Trophoblast cell (in vitro differentiated cells and primary cell): ENCODE data around the gene MCM3AP.
A peak's percentile ranks its signal among the peaks of the same experiment; 100 is the strongest.

ENCODE experiments used
- DNase-seq, 2 donors: peaks; one replicate each; pipeline ENCODE4 v3.0.0-alpha.2; 2016
- H2AFZ ChIP-seq: 2 replicates; pipeline ENCODE4 v1.6.1; 2013; ENCODE audit warnings: low read length, moderate library complexity, mild to moderate bottlenecking; ENCODE audit not compliant: insufficient read depth, poor library complexity
- H2AK5ac ChIP-seq: 2 replicates; pipeline ENCODE4 v1.6.1; 2013; ENCODE audit warnings: mild to moderate bottlenecking, low read length
- H2BK120ac ChIP-seq: 2 replicates; pipeline ENCODE4 v1.6.1; 2013; ENCODE audit warnings: low read length, mild to moderate bottlenecking, moderate library complexity; ENCODE audit not compliant: insufficient read depth, poor library complexity
- H2BK12ac ChIP-seq: 2 replicates; pipeline ENCODE4 v1.6.1; 2013; ENCODE audit warnings: mild to moderate bottlenecking, low read length, moderate library complexity
- H2BK5ac ChIP-seq: 2 replicates; pipeline ENCODE4 v1.6.1; 2013; ENCODE audit warnings: low read length, low read depth, moderate library complexity, mild to moderate bottlenecking; ENCODE audit not compliant: poor library complexity
- H3K14ac ChIP-seq: 2 replicates; pipeline ENCODE4 v1.6.1; 2013; ENCODE audit warnings: mild to moderate bottlenecking, low read length
- H3K18ac ChIP-seq: 2 replicates; pipeline ENCODE4 v1.6.1; 2013; ENCODE audit warnings: mild to moderate bottlenecking, low read length
- H3K23ac ChIP-seq: 2 replicates; pipeline ENCODE4 v1.6.1; 2013; ENCODE audit warnings: low read length
- H3K27ac ChIP-seq: 2 replicates; pipeline ENCODE4 v1.5.1; 2013; ENCODE audit warnings: low read depth, mild to moderate bottlenecking, inconsistent platforms, low read length, moderate library complexity
- H3K27me3 ChIP-seq: 2 replicates; pipeline ENCODE4 v1.6.1; 2013; ENCODE audit warnings: inconsistent platforms, mild to moderate bottlenecking, low read length, moderate library complexity; ENCODE audit not compliant: insufficient read depth
- H3K36me3 ChIP-seq, 2 experiments: 1 replicate in 1 of 2; 2 replicates in 1 of 2; pipeline ENCODE4 v1.6.1; 2013; ENCODE audit warnings: low read length in 2 of 2, mild to moderate bottlenecking in 2 of 2, moderate library complexity in 1 of 2; ENCODE audit not compliant: insufficient read depth in 2 of 2, control insufficient read depth in 1 of 2
- H3K4ac ChIP-seq: 2 replicates; pipeline ENCODE4 v1.6.1; 2013; ENCODE audit warnings: low read depth, mild to moderate bottlenecking, low read length, moderate library complexity
- H3K4me1 ChIP-seq, 2 experiments: 1 replicate in 1 of 2; 2 replicates in 1 of 2; pipeline ENCODE4 v1.6.1; 2013; ENCODE audit warnings: low read length in 2 of 2, mild to moderate bottlenecking in 2 of 2, moderate library complexity in 1 of 2; ENCODE audit not compliant: insufficient read depth in 2 of 2, control insufficient read depth in 1 of 2
- H3K4me2 ChIP-seq: 2 replicates; pipeline ENCODE4 v1.6.1; 2013; ENCODE audit warnings: inconsistent platforms, mild to moderate bottlenecking, low read length, moderate library complexity
- H3K4me3 ChIP-seq: 2 replicates; pipeline ENCODE4 v1.5.1; 2013; ENCODE audit warnings: mild to moderate bottlenecking, low read depth, low read length, inconsistent platforms
- H3K79me1 ChIP-seq: one replicate; pipeline ENCODE4 v1.6.1; 2013; ENCODE audit warnings: low read length
- H3K79me2 ChIP-seq: 2 replicates; pipeline ENCODE4 v1.6.1; 2013; ENCODE audit warnings: low read length, mild to moderate bottlenecking; ENCODE audit not compliant: control insufficient read depth, insufficient read depth, poor library complexity
- H3K9ac ChIP-seq: 2 replicates; pipeline ENCODE4 v1.6.1; 2013; ENCODE audit warnings: mild to moderate bottlenecking, low read length
- H3K9me3 ChIP-seq: 2 replicates; pipeline ENCODE4 v1.6.1; 2013; ENCODE audit warnings: low read depth, mild to moderate bottlenecking, control low read depth, inconsistent platforms, low read length; ENCODE audit not compliant: insufficient read depth
- H4K12ac ChIP-seq: 2 replicates; pipeline ENCODE4 v1.6.1; 2013; ENCODE audit warnings: low read depth, mild to moderate bottlenecking, low read length, moderate library complexity
- H4K8ac ChIP-seq: 2 replicates; pipeline ENCODE4 v1.6.1; 2013; ENCODE audit warnings: low read depth, mild to moderate bottlenecking, low read length, moderate library complexity
- H4K91ac ChIP-seq: one replicate; pipeline ENCODE4 v1.6.1; 2013; ENCODE audit warnings: low read depth, mild to moderate bottlenecking, low read length, moderate library complexity
- WGBS: extraction: QIAGEN DNeasy Blood & Tissue Kit; methylation state at CpG from one replicate; pipeline ENCODE4 v1.1.7; 2013; ENCODE audit warnings: missing lambda C conversion rate; ENCODE audit not compliant: insufficient read length, insufficient coverage; ENCODE audit errors: extremely low coverage; 5-methylcytosine and 5-hydroxymethylcytosine counted together

Gene MCM3AP

DNA sequence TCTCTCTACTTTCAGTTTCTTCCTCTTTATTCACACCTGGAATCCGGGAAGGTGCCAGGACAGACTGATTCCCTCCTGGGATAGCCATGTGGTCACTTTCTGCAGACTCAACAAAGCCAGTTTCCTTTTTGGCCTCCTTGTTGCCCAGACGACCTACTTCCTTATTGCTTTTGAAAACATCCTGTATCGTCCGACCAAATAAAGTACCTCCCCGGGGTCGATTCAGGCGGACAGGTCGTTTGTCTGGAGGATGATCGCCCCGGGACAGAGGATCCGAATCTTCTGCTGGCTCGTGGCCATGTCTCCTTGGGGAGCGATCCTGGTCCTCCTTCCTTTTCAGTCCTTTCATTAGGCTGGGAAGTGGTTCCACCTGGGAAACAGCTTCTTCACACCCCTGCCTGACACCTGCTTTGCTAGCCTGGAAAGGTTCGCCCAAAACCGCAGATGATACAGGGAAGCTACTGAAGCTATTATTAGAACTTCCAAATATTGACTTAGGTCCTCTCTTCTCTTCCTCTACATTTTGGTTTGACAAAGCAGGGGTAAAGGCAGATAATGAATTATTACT is 1.2 kb downstream of the MCM3AP start:
- H3K4me2 ChIP-seq: peak overlapping the region; percentile 17
- H3K4me1 ChIP-seq: peaks cover 5 to 10% of the 10 kb centered on the region in 2 experiments
- no peak overlapping the region for H2BK5ac ChIP-seq
- H4K91ac ChIP-seq: no peak overlapping the region
- no peaks in the 10 kb centered on the region for H3K27me3 ChIP-seq
- no peak for DNase-seq
- H3K23ac ChIP-seq: no peak overlapping the region
- H2AFZ ChIP-seq: no peak overlapping the region
- no peak overlapping the region for H3K9ac ChIP-seq
- WGBS: no CpG with 5 or more reads among the region's 15 CpGs
- H3K9me3 ChIP-seq: no peaks in the 10 kb centered on the region
- H3K4me3 ChIP-seq: no peak overlapping the region
- H3K18ac ChIP-seq: no peak overlapping the region
- no peak overlapping the region for H4K8ac ChIP-seq
- H2BK12ac ChIP-seq: no peak overlapping the region
- no peak overlapping the region for H2AK5ac ChIP-seq
- peaks cover 22 to 23% of the 10 kb centered on the region in 2 experiments for H3K36me3 ChIP-seq
- H3K14ac ChIP-seq: no peak overlapping the region
- no peak overlapping the region for H4K12ac ChIP-seq
- peaks cover 8% of the 10 kb centered on the region for H3K79me1 ChIP-seq
- peaks cover 7% of the 10 kb centered on the region for H3K79me2 ChIP-seq
- H3K4ac ChIP-seq: peak overlapping the region; percentile 60
- H3K27ac ChIP-seq: no peak overlapping the region
- no peak overlapping the region for H2BK120ac ChIP-seq

DNA sequence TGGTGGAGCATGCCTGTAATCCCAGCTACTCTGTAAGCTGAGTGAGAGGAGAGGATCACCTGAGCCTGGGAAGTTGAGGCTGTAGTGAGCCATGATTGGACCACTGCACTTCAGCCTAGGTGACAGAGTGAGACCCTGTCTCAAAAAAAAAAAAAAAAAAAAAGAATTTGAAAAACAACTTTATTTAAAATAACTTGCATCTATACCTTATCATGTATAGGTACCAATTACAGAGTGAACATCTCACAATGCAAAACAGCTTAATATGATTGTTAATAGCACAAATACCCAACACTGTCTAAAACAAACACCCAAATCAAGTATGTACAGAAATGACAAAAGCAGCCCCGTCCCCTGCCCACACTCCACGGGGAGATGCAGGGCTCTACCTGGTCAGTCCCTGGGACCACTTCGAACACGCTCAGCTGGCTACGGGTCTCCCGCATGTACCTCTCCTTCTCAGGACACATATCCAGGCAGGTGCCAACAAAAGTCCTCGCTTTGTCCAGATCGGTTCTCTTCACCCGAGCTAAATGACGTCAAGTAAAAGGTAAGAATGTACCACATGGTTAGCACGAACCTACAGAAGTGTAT is 10.5 kb downstream of the MCM3AP start:
- Histone ChIP-seq H2AFZ (no peak overlapping the region), H3K4me1 (no peaks in the 10 kb centered on the region), H3K4me2 (no peak overlapping the region), H3K4me3 (no peak overlapping the region), H3K14ac (no peak overlapping the region), H3K4ac (no peak overlapping the region), H2BK120ac (no peak overlapping the region), H2AK5ac (no peak overlapping the region), H3K27ac (no peak overlapping the region), H4K91ac (no peak overlapping the region), H4K8ac (no peak overlapping the region), H3K9ac (no peak overlapping the region), H3K36me3 (peaks cover 61 to 71% of the 10 kb centered on the region in 2 experiments), H3K9me3 (no peaks in the 10 kb centered on the region), H3K79me1 (no peaks in the 10 kb centered on the region), H2BK5ac (no peak overlapping the region), H3K23ac (no peak overlapping the region), H3K27me3 (no peaks in the 10 kb centered on the region), H4K12ac (no peak overlapping the region), H3K18ac (no peak overlapping the region), H3K79me2 (no peaks in the 10 kb centered on the region), H2BK12ac (no peak overlapping the region)
- no CpG with 5 or more reads among the region's 11 CpGs for WGBS
- no peak for DNase-seq

DNA sequence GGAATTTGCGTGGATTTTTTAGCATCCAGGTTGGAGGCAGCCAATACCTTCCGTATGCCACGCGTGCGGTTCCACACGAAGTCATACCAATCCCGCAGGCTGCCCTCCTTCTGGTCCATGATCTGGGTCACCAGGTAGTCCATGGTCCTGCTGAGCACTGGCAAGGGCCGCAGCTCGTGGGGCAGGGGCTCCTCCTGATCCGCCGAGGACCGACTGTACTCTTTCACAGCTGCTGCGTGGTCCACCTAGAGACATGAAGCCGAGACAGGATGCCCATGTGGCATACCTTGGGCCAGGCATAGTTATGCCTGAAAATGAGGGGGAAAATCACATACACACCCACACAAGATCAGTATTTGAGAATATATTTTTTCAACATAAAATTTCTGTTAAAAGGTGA is 12.1 kb downstream of the MCM3AP start:
- Histone ChIP-seq H3K18ac (no peak overlapping the region), H3K9me3 (no peaks in the 10 kb centered on the region), H3K27ac (no peak overlapping the region), H2BK120ac (no peak overlapping the region), H3K4me2 (no peak overlapping the region), H3K79me2 (no peaks in the 10 kb centered on the region), H4K8ac (no peak overlapping the region), H3K36me3 (peaks cover 62 to 72% of the 10 kb centered on the region in 2 experiments), H3K4me3 (no peak overlapping the region), H2BK5ac (no peak overlapping the region), H3K4ac (no peak overlapping the region), H3K79me1 (no peaks in the 10 kb centered on the region), H2BK12ac (no peak overlapping the region), H3K9ac (no peak overlapping the region), H4K12ac (no peak overlapping the region), H3K4me1 (no peaks in the 10 kb centered on the region), H3K23ac (no peak overlapping the region), H4K91ac (no peak overlapping the region), H3K14ac (no peak overlapping the region), H2AFZ (no peak overlapping the region), H3K27me3 (no peaks in the 10 kb centered on the region), H2AK5ac (no peak overlapping the region)
- WGBS: no CpG with 5 or more reads among the region's 14 CpGs
- no peak for DNase-seq

DNA sequence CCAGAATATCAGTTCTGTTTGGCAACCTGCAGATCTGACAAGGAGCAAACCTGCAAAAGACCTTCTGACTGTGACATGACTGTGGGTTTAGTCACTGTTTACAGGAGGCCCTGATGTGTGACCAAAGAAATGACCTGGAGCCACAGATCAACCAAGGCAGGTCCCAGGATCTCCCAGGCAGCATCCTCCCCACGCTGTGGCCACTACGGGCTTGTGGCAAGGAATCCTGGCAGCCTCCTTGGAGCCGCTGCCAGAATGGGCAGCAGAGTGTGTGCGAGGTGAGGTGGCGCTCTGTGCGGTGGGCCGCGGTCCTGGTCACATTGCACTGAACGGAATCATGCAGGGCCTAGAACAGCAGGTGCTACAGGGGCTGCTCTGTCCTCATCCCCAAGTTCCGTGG is 15.9 kb downstream of the MCM3AP start:
- Histone ChIP-seq H3K14ac (no peak overlapping the region), H4K91ac (no peak overlapping the region), H3K79me1 (no peaks in the 10 kb centered on the region), H2BK12ac (no peak overlapping the region), H4K12ac (no peak overlapping the region), H2BK120ac (no peak overlapping the region), H3K4me1 (no peaks in the 10 kb centered on the region), H3K27ac (no peak overlapping the region), H3K18ac (no peak overlapping the region), H3K4me3 (no peak overlapping the region), H4K8ac (no peak overlapping the region), H2BK5ac (no peak overlapping the region), H3K79me2 (no peaks in the 10 kb centered on the region), H2AFZ (no peak overlapping the region), H3K4ac (no peak overlapping the region), H3K27me3 (no peaks in the 10 kb centered on the region), H3K23ac (no peak overlapping the region), H3K4me2 (no peak overlapping the region), H3K9me3 (no peaks in the 10 kb centered on the region), H3K36me3 (peaks cover 72 to 80% of the 10 kb centered on the region in 2 experiments), H3K9ac (no peak overlapping the region), H2AK5ac (no peak overlapping the region)
- no CpG with 5 or more reads among the region's 10 CpGs for WGBS
- no peak for DNase-seq
